Motor neuron (in vitro differentiated cells): ENCODE measurements around the gene DOCK4. TPM values are rescaled to one million over a fixed set of nuclear protein-coding genes. Genes with fewer than 3 reads are reported as not detected.

Experiments used
- ATAC-seq, 8 experiments: fragments of 200-7000 bp; cut with Tn5 transposase; replicated peaks in 6 of 8; 2 replicates each; pipeline ENCODE4 v1.8.0; 2021; ENCODE audit warnings: mild to moderate bottlenecking in 8 of 8, moderate library complexity in 8 of 8
- H3K27ac ChIP-seq, 2 donors: fragments of 250-450 bp; sonication (Bioruptor Pico); 2 replicates each; pipeline ENCODE4 v1.9.0; 2021; ENCODE audit warnings: antibody characterized with exemption in 2 of 2, mild to moderate bottlenecking in 2 of 2, moderate library complexity in 1 of 2
- H3K4me1 ChIP-seq, 2 donors: fragments of 250-450 bp; sonication (Bioruptor Pico); replicated peaks in 1 of 2; 2 replicates each; pipeline ENCODE4 v1.6.1; 2021; ENCODE audit warnings: antibody characterized with exemption in 2 of 2, mild to moderate bottlenecking in 2 of 2, moderate library complexity in 1 of 2
- H3K4me3 ChIP-seq, 5 donors: fragments of 250-450 bp; sonication (Bioruptor Pico); 2 replicates each; pipeline ENCODE4 v1.9.0; 2021; ENCODE audit warnings: antibody characterized with exemption in 5 of 5, mild to moderate bottlenecking in 5 of 5, moderate library complexity in 4 of 5
- WGBS, 10 experiments: fragments of 450-650 bp; shearing (Covaris generic); methylation state at CpG; one replicate each; pipeline ENCODE4 v1.0.0; 2022; 5-methylcytosine and 5-hydroxymethylcytosine counted together
- in situ Hi-C, 9 experiments: fragments of 400-800 bp; cut with MboI; loops; one replicate each; pipeline ENCODE4 v1.15.0; 2021; ENCODE audit warnings: low sequenced_read_pairs in 9 of 9, low pct_unique_long_range_greater_than_20kb in 2 of 9; ENCODE audit not compliant: unreplicated experiment in 9 of 9
- total RNA-seq, 8 experiments: library from RNA; unstranded; fragments of 300-600 nt; gene quantifications; 2 replicates each; pipeline versions ENCODE4 v1.2.3 to v1.2.4, GENCODE V29; 2022

DOCK4 gene
- total RNA-seq, 8 experiments from 2014 or later: 8.1 to 27.3 (median 20.6) TPM

- in situ Hi-C loops: loop anchor here in 1 of 9 experiments (25.0 kb wide), 1 partner anchor 341 kb away; no protein-coding TSS in a partner anchor
- Histone ChIP-seq H3K27ac (no peak overlapping the region), H3K4me3 (no peak overlapping the region), H3K4me1 (peaks cover 11 to 62% of the 10 kb centered on the region in 2 donors)
- WGBS, 10 experiments: 60 to 100% (median 86%) methylated on average over 1 to 2 of the region's 2 CpGs; no CpG with 5 or more reads in 2 of the 10 experiments
- ATAC-seq: peak in 1 of 8 experiments; percentile 47
Observed at GRCh38 chr7:112103246-112103645, 103.0 kb downstream of the DOCK4 start.

GRCh38 chr7:112101201-112101846 is 104.9 kb downstream of the DOCK4 start:
- H3K4me1 ChIP-seq: peaks cover 10 to 56% of the 10 kb centered on the region in 2 donors
- ATAC-seq: peak in 5 of 8 experiments; percentile 50 to 82 (median 80)
- in situ Hi-C loops: loop anchor here in 1 of 9 experiments (25.0 kb wide), 1 partner anchor 339 kb away; no protein-coding TSS in a partner anchor
- WGBS, 10 experiments: 36 to 91% (median 61%) methylated on average over 2 to 7 of the region's 8 CpGs
- H3K4me3 ChIP-seq: no peak overlapping the region
- peak overlapping the region in 1 of 2 donors; percentile 5 for H3K27ac ChIP-seq

- in situ Hi-C loops: no loop called here
- Histone ChIP-seq H3K4me1 (peaks cover 15 to 44% of the 10 kb centered on the region in 2 donors), H3K27ac (no peak overlapping the region), H3K4me3 (no peak overlapping the region)
- 80 to 100% (median 100%) methylated on average over 1 of the region's 1 CpG; no CpG with 5 or more reads in 4 of the 10 experiments for WGBS, 10 experiments
- ATAC-seq: no peak
Observed at GRCh38 chr7:112097524-112097923, 108.7 kb downstream of the DOCK4 start.

GRCh38 chr7:112093409-112093808 is 112.8 kb downstream of the DOCK4 start:
- H3K4me1 ChIP-seq: peaks cover 11 to 12% of the 10 kb centered on the region in 2 donors
- H3K4me3 ChIP-seq: no peak overlapping the region
- in situ Hi-C loops: no loop called here
- no peak overlapping the region for H3K27ac ChIP-seq
- 75 to 94% (median 88%) methylated on average over 2 to 5 of the region's 5 CpGs; no CpG with 5 or more reads in 1 of the 10 experiments for WGBS, 10 experiments
- peak in 1 of 8 experiments; percentile 32 for ATAC-seq

GRCh38 chr7:112092709-112093395 is 113.3 kb downstream of the DOCK4 start:
- no peak overlapping the region for H3K27ac ChIP-seq
- in situ Hi-C loops: no loop called here

GRCh38 chr7:112092306-112092705 is 113.9 kb downstream of the DOCK4 start:
- Histone ChIP-seq H3K4me1 (peaks cover 11 to 12% of the 10 kb centered on the region in 2 donors), H3K4me3 (no peak overlapping the region), H3K27ac (no peak overlapping the region)
- peak in 2 of 8 experiments; percentile 4 to 9 for ATAC-seq
- 71 to 100% (median 92%) methylated on average over 1 to 7 of the region's 8 CpGs for WGBS, 10 experiments
- in situ Hi-C loops: no loop called here

More at GRCh38 chr7:112092709-112093395, 113.3 kb downstream of the DOCK4 start:
- Histone ChIP-seq H3K4me1 (peaks cover 11 to 12% of the 10 kb centered on the region in 2 donors), H3K4me3 (no peak overlapping the region)
- ATAC-seq: peak in 5 of 8 experiments; percentile 3 to 69 (median 56)
- WGBS, 10 experiments: 34 to 100% (median 64%) methylated on average over 1 to 5 of the region's 5 CpGs

- no peak for ATAC-seq
- 83 to 100% (median 94%) methylated on average over 2 to 3 of the region's 3 CpGs; no CpG with 5 or more reads in 5 of the 10 experiments for WGBS, 10 experiments
- Histone ChIP-seq H3K4me1 (peaks cover 11 to 12% of the 10 kb centered on the region in 2 donors), H3K4me3 (no peak overlapping the region), H3K27ac (no peak overlapping the region)
- in situ Hi-C loops: no loop called here
Observed at GRCh38 chr7:112091768-112092167, 114.4 kb downstream of the DOCK4 start.

- in situ Hi-C loops: no loop called here
- ATAC-seq: no peak
- no peak overlapping the region for H3K4me3 ChIP-seq
- 80 to 100% (median 93%) methylated on average over 1 to 4 of the region's 4 CpGs; no CpG with 5 or more reads in 2 of the 10 experiments for WGBS, 10 experiments
- peaks cover 11 to 12% of the 10 kb centered on the region in 2 donors for H3K4me1 ChIP-seq
- no peak overlapping the region for H3K27ac ChIP-seq
Observed at GRCh38 chr7:112089551-112089950, 116.6 kb downstream of the DOCK4 start.

- Histone ChIP-seq H3K4me3 (no peak overlapping the region), H3K27ac (no peak overlapping the region), H3K4me1 (peaks cover 11 to 12% of the 10 kb centered on the region in 2 donors)
- ATAC-seq: no peak
- in situ Hi-C loops: no loop called here
- WGBS, 10 experiments: 34 to 97% (median 65%) methylated on average over 2 to 4 of the region's 4 CpGs; no CpG with 5 or more reads in 1 of the 10 experiments
Observed at GRCh38 chr7:112088484-112089016, 117.6 kb downstream of the DOCK4 start.

- peak in 1 of 8 experiments; percentile 91 for ATAC-seq
- WGBS, 10 experiments: 0 to 100% (median 72%) methylated on average over 1 to 3 of the region's 3 CpGs; no CpG with 5 or more reads in 3 of the 10 experiments
- in situ Hi-C loops: no loop called here
- H3K4me1 ChIP-seq: no peaks in the 10 kb centered on the region
- H3K27ac ChIP-seq: no peak overlapping the region
- H3K4me3 ChIP-seq: no peak overlapping the region
Observed at GRCh38 chr7:112086496-112087254, 119.5 kb downstream of the DOCK4 start.

- H3K4me3 ChIP-seq: no peak overlapping the region
- ATAC-seq: peak in 5 of 8 experiments; percentile 9 to 65 (median 46)
- WGBS, 10 experiments: 14 to 93% (median 50%) methylated on average over 1 to 3 of the region's 3 CpGs; no CpG with 5 or more reads in 1 of the 10 experiments
- no peak overlapping the region for H3K27ac ChIP-seq
- no peaks in the 10 kb centered on the region for H3K4me1 ChIP-seq
- in situ Hi-C loops: no loop called here
Observed at GRCh38 chr7:112084520-112084971, 121.7 kb downstream of the DOCK4 start.

- peak in 3 of 8 experiments; percentile 37 to 59 (median 55) for ATAC-seq
- H3K27ac ChIP-seq: no peak overlapping the region
- 85 to 100% (median 95%) methylated on average over 1 to 7 of the region's 7 CpGs for WGBS, 10 experiments
- in situ Hi-C loops: no loop called here
- H3K4me1 ChIP-seq: no peaks in the 10 kb centered on the region
- H3K4me3 ChIP-seq: no peak overlapping the region
Observed at GRCh38 chr7:112083776-112084355, 122.3 kb downstream of the DOCK4 start.
